ENCODE data around the gene YWHAQ.

The YWHAQ gene

GRCh38 chr2:9547262-9547991 lies 83.4 kb downstream of the YWHAQ start:
- DNase-seq = no peak

GRCh38 chr2:9545502-9545901 lies 85.3 kb downstream of the YWHAQ start:
- DNase-seq = no peak

- DNase-seq = no peak
Observed at GRCh38 chr2:9543557-9543956, 87.2 kb downstream of the YWHAQ start.

GRCh38 chr2:9539531-9539930 lies 91.3 kb downstream of the YWHAQ start:
- no peak for DNase-seq

GRCh38 chr2:9538000-9538507 lies 92.7 kb downstream of the YWHAQ start:
- no peak for DNase-seq

- no peak for DNase-seq
Observed at GRCh38 chr2:9536504-9536903, 94.3 kb downstream of the YWHAQ start.

GRCh38 chr2:9535177-9535576 lies 95.6 kb downstream of the YWHAQ start:
- DNase-seq = no peak

Measured in CD4-positive, alpha-beta T cell treated with Interleukin-15 for 1 hour (primary cell).